Measurements from ENCODE around the gene KXD1.
"Not testable (repeated sequence)": the region's sequence is repeated elsewhere in the genome, so short reads cannot be mapped to it uniquely, and the experiment has no call there.

Gene KXD1

GRCh38 chr19:18594824-18595373 lies 37.2 kb downstream of the KXD1 start:
- TF ChIP-seq POLR2A (IDR thresholded peaks at IDR 0.05; ENCODE audit: low read length) (no peak), GATA1 (IDR thresholded peaks at IDR 0.05; ENCODE audit: low read depth, low read length) (no peak)
- no peak for DNase-seq

- TF ChIP-seq GATA1 (IDR thresholded peaks at IDR 0.05; ENCODE audit: low read depth, low read length), result no peak
- TF ChIP-seq POLR2A (IDR thresholded peaks at IDR 0.05; ENCODE audit: low read length), result no peak
These were observed 37.8 kb downstream of the KXD1 start for GRCh38 chr19:18595475-18595874.

GRCh38 chr19:18596752-18597157 lies 39.1 kb downstream of the KXD1 start:
- DNase-seq, result peak in 1 of 2 experiments; percentile 64
- TF ChIP-seq GATA1 (IDR thresholded peaks at IDR 0.05; ENCODE audit: low read depth, low read length), result no peak
- TF ChIP-seq POLR2A (IDR thresholded peaks at IDR 0.05; ENCODE audit: low read length), result no peak

More at GRCh38 chr19:18595475-18595874, 37.8 kb downstream of the KXD1 start:
- no peak for DNase-seq

- no peak for TF ChIP-seq POLR2A (IDR thresholded peaks at IDR 0.05; ENCODE audit: low read length)
- no peak for TF ChIP-seq GATA1 (IDR thresholded peaks at IDR 0.05; ENCODE audit: low read depth, low read length)
- no peak for DNase-seq
These were observed 40.4 kb downstream of the KXD1 start for GRCh38 chr19:18597809-18598660.

GRCh38 chr19:18599485-18599884 lies 41.8 kb downstream of the KXD1 start:
- TF ChIP-seq POLR2A (IDR thresholded peaks at IDR 0.05; ENCODE audit: low read length) (no peak), GATA1 (IDR thresholded peaks at IDR 0.05; ENCODE audit: low read depth, low read length) (no peak)
- DNase-seq, result no peak

- DNase-seq, result not testable (repeated sequence)
These were observed 43.2 kb downstream of the KXD1 start for GRCh38 chr19:18600692-18601397.

GRCh38 chr19:18601875-18602274 lies 44.2 kb downstream of the KXD1 start:
- TF ChIP-seq POLR2A (IDR thresholded peaks at IDR 0.05; ENCODE audit: low read length), result no peak
- no peak for TF ChIP-seq GATA1 (IDR thresholded peaks at IDR 0.05; ENCODE audit: low read depth, low read length)
- DNase-seq, result no peak

- TF ChIP-seq GATA1 (IDR thresholded peaks at IDR 0.05; ENCODE audit: low read depth, low read length) (no peak), POLR2A (IDR thresholded peaks at IDR 0.05; ENCODE audit: low read length) (no peak)
- DNase-seq, result peak in 1 of 2 experiments; percentile 54
These were observed 45.7 kb downstream of the KXD1 start for GRCh38 chr19:18603255-18603957.

- TF ChIP-seq POLR2A (IDR thresholded peaks at IDR 0.05; ENCODE audit: low read length) (no peak), GATA1 (IDR thresholded peaks at IDR 0.05; ENCODE audit: low read depth, low read length) (no peak)
- DNase-seq, result no peak
These were observed 46.5 kb downstream of the KXD1 start for GRCh38 chr19:18603958-18604819.

GRCh38 chr19:18604820-18605159 lies 47.1 kb downstream of the KXD1 start:
- DNase-seq, result no peak
- TF ChIP-seq GATA1 (IDR thresholded peaks at IDR 0.05; ENCODE audit: low read depth, low read length) (no peak), POLR2A (IDR thresholded peaks at IDR 0.05; ENCODE audit: low read length) (no peak)

GRCh38 chr19:18605196-18605545 lies 47.5 kb downstream of the KXD1 start:
- no peak for TF ChIP-seq GATA1 (IDR thresholded peaks at IDR 0.05; ENCODE audit: low read depth, low read length)
- no peak for TF ChIP-seq POLR2A (IDR thresholded peaks at IDR 0.05; ENCODE audit: low read length)
- no peak for DNase-seq

- DNase-seq, result no peak
- TF ChIP-seq GATA1 (IDR thresholded peaks at IDR 0.05; ENCODE audit: low read depth, low read length) (no peak), POLR2A (IDR thresholded peaks at IDR 0.05; ENCODE audit: low read length) (no peak)
These were observed 48.0 kb downstream of the KXD1 start for GRCh38 chr19:18605546-18606280.
